GM10847 (cell line): ENCODE measurements around the gene VAMP5.

Experiments
- POLR2A ChIP-seq: IDR thresholded peaks from 2 replicates; pipeline ENCODE4 v1.6.1; 2011; ENCODE audit not compliant: insufficient read length; ENCODE audit errors: extremely low read depth

VAMP5 gene

DNA sequence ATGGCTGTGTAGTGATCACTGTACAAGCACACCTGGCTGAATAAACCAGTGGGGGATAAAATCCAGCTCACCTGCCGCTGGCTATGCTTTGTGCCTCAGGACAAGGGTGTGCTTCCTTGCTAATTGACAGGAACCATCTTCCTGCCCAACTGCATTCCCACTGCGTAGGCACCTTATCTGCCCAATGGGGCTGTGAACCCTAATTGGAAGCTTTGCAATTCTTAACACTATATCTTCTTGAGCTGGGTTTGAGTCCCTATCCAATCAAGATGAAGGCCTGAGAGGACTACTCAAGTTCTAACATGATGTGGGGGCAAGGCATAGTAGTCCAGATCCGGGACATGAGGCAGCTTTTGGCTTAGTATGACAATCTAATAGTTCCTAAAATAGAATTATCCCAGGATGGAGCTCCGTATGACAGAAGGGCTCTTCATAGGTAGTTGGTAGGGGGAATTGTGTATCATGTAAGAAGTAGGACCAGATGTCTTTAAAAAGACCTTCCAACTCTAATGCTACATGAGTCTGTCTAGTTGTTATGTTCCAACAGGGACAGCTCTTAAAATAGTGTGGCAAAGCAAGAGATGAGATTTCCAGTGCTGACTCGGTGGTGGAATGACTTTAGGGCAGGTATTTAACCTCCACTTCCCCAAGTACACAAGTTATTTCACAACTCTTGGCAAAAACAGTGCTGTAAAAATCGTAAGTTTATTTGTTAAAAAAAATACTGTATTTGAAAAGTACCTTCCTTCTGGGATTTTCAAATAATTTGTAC is 20.5 kb downstream of the VAMP5 start:
- TF ChIP-seq POLR2A = no peak

GRCh38 chr2:85605406-85606115 is 21.3 kb downstream of the VAMP5 start:
- no peak for TF ChIP-seq POLR2A

- TF ChIP-seq POLR2A = no peak
Observed at GRCh38 chr2:85606116-85606455, 21.9 kb downstream of the VAMP5 start.

GRCh38 chr2:85607268-85608215 is 23.3 kb downstream of the VAMP5 start:
- TF ChIP-seq POLR2A = no peak

DNA sequence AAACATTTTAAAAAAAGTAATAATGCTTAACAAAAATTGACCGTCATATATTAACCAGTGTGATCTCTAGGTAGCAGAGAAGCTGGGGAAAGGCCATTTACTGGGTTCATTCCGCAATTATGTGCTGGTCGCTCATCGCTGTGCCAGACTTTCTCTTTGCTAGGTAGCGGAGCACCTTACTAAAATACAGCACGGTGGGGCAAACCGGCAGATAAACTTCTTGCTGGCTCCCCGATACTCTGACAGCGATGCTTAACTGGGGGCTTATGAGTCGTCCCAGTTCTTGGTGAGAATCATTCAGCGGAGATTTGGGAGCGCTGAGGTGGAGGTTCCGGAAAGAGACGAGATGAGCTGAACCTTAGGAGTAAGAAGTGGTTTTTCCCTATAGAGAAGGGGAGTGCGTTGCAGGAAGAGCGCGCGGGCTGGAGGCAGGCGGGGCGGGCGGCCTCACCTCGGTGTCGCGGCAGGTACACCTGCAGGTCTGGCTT is 27.0 kb downstream of the VAMP5 start:
- TF ChIP-seq POLR2A = no peak

DNA sequence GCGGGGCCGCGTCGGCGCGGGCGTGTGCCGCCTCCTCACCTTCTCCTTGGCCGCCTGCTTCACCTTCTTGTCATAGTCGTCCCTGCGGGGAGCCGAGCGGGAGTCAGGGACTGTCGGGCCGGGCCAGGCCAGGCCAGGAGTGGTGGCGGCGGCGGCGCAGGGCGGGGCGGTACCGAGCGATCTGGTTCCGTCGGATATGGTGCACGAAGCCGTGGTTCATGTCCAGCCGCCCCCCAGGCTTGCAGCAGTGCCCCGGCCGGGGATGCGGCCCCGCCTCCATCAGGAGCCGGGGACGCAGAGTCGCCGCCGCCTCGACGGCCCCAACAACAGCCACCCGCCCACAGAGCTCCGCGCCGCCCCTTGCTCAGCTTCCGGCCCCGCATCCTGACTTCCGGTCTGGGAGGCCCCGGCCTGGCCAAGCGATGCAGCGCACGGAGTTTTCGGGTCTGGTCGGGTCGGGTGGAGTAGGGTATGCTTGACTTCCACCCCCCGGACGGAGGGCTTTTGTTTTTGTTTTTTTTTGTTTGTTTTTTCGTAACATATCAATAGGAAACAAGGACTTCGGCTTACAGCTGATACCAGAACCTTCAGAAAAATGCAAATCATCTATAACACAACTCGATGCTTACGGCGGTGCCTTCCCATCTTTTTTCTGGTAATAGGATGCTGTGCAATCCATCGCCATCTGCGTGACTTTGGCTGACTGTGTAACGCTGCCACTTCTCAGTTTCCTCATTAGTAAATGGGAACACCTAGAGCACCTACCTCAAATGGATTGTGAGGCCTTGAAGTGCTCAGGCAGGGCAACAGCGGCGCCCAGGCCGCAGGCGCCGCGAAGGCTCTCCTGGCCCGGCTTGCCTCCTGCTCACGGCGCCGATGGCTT is 27.7 kb downstream of the VAMP5 start, which contains the start of gene C2orf68:
TSS of gene C2orf68 (minus strand) at position 362 of the 883 bp plus-strand sequence. CDS start at position 280, 82 bp downstream.
- peak; percentile 90 for TF ChIP-seq POLR2A

GRCh38 chr2:85613717-85614515 is 29.7 kb downstream of the VAMP5 start:
- no peak for TF ChIP-seq POLR2A

GRCh38 chr2:85615413-85615728 is 31.1 kb downstream of the VAMP5 start:
- no peak for TF ChIP-seq POLR2A

DNA sequence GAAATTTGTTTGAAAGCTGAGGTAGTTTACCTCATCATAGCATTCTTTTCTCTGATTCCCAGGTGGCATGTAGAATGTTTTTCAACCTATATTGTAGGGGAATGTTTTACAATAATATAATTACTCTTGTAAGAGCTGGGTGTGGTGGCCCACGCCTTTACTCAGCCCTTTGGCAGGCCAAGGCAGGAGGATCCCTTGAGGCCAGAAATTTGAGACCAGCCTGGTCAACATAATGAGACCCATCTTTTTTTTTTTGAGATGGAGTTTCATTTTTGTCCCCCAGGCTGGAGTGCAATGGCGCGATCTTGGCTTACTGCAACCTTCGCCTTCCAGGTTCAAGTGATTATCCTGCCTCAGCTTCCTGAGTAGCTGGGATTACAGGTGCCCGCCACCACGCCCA is 35.4 kb downstream of the VAMP5 start:
- TF ChIP-seq POLR2A = no peak

DNA sequence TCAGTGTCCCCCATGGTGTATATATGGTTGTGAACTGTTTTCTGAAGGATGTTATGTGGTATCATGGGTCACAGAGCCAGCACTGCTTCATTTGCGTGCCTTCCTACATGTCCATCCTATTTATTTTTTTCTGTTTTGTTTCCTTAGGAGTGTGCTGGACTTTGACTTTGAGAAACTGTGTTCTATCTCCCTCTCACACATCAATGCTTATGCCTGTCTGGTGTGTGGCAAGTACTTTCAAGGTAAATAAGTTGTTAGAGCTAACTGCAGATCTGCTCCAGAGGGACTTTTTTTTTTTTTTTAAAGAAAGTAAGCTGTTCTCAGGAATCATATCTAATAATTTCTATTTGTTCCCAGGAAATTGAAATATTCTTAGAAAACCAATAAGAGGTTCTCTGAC is 37.1 kb downstream of the VAMP5 start:
- TF ChIP-seq POLR2A = no peak

GRCh38 chr2:85623991-85624390 is 39.8 kb downstream of the VAMP5 start:
- no peak for TF ChIP-seq POLR2A

DNA sequence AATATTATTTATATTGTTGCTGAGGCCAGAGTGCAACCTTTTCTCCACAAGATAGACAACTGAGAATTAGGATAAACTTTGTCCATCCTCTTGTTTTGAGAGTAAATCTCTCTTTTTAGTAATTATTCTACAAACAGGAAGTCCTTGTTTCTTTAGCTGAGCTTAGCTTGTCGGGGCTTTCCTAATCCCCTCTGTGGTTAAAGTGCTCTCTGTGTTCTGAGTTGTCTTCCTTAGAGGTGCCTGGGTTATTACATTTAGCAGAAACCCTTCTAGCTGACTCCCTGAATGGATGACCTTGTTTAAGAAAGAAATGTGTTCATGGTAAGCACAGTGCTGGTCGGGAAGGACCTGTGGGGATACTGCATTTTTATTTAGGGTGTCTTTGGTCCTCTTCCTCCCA is 44.4 kb downstream of the VAMP5 start:
- no peak for TF ChIP-seq POLR2A

GRCh38 chr2:85631316-85631715 is 47.1 kb downstream of the VAMP5 start:
- no peak for TF ChIP-seq POLR2A

DNA sequence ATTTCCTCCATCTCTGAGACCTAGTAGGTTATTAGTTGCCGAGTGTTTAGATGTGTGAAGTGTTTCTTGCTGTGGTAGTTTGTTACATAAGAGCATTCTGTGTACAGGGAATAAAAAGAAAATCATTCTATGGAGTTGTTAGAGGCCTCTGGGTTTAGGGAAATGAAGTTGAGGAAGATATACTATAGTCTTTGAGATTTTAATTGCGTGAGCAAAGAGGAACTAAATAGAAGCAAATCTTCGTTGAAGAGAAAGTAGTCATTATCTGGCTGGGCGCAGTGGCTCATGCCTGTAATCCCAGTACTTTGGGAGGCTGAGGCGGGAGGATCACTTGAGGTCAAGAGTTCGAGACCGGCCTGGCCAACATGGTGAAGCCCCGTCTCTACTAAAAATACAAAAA is 50.8 kb downstream of the VAMP5 start:
- no peak for TF ChIP-seq POLR2A
